Osteocyte (in vitro differentiated cells): Measurements from ENCODE around the gene LEMD1. TPM values are rescaled to one million over a fixed set of nuclear protein-coding genes. Genes with fewer than 3 reads are reported as not detected.

Source experiments
- DNase-seq: peaks from one replicate; pipeline ENCODE4 v3.0.0; 2021; ENCODE audit warnings: mixed read lengths; ENCODE audit not compliant: unreplicated experiment; ENCODE audit errors: extremely low spot score
- H3K27ac Mint-ChIP-seq: one replicate; pipeline ENCODE4 v1.8.0; 2021; ENCODE audit warnings: mild to moderate bottlenecking, mixed read lengths; ENCODE audit not compliant: unreplicated experiment
- H3K27me3 Mint-ChIP-seq: one replicate; pipeline ENCODE4 v1.8.0; 2021; ENCODE audit warnings: mixed read lengths; ENCODE audit not compliant: unreplicated experiment
- H3K36me3 Mint-ChIP-seq: one replicate; pipeline ENCODE4 v1.8.0; 2021; ENCODE audit warnings: mixed read lengths; ENCODE audit not compliant: unreplicated experiment
- H3K4me1 Mint-ChIP-seq: one replicate; pipeline ENCODE4 v1.8.0; 2021; ENCODE audit warnings: mixed read lengths; ENCODE audit not compliant: unreplicated experiment
- H3K4me3 Mint-ChIP-seq: one replicate; pipeline ENCODE4 v1.8.0; 2021; ENCODE audit warnings: mild to moderate bottlenecking, moderate library complexity, mixed read lengths; ENCODE audit not compliant: unreplicated experiment
- H3K9me3 Mint-ChIP-seq: one replicate; pipeline ENCODE4 v1.8.0; 2021; ENCODE audit warnings: mixed read lengths; ENCODE audit not compliant: unreplicated experiment
- CTCF ChIP-seq: fragments of 200-600 bp; sonication (generic); IDR thresholded peaks from 2 replicates; pipeline ENCODE4 v1.5.0; 2021; ENCODE audit warnings: antibody characterized with exemption, mild to moderate bottlenecking, moderate library complexity
- total RNA-seq: library from RNA; stranded (reverse); gene quantifications from 2 replicates; pipeline ENCODE4 v1.2.1, GENCODE V29; 2021

Gene LEMD1
- total RNA-seq, 1 donor from 2014 or later = not detected

GRCh38 chr1:205373022-205373797, 48.6 kb downstream of the LEMD1 start:
- TF ChIP-seq CTCF = no peak
- Mint-ChIP-seq H3K27me3 (peaks cover 5% of the 10 kb centered on the region), H3K4me3 (no peak overlapping the region), H3K27ac (no peak overlapping the region), H3K4me1 (peaks cover 48% of the 10 kb centered on the region), H3K36me3 (no peaks in the 10 kb centered on the region), H3K9me3 (peaks cover 5% of the 10 kb centered on the region)
- DNase-seq = no peak

- H3K4me3 Mint-ChIP-seq = no peak overlapping the region
- no peaks in the 10 kb centered on the region for H3K36me3 Mint-ChIP-seq
- no peak for TF ChIP-seq CTCF
- DNase-seq = no peak
- peaks cover 5% of the 10 kb centered on the region for H3K9me3 Mint-ChIP-seq
- peaks cover 48% of the 10 kb centered on the region for H3K4me1 Mint-ChIP-seq
- peak overlapping the region; percentile 68 for H3K27ac Mint-ChIP-seq
- peaks cover 3% of the 10 kb centered on the region for H3K27me3 Mint-ChIP-seq
These were observed 49.8 kb downstream of the LEMD1 start for GRCh38 chr1:205371871-205372660.

- no peaks in the 10 kb centered on the region for H3K36me3 Mint-ChIP-seq
These were observed 51.1 kb downstream of the LEMD1 start for GRCh38 chr1:205370780-205371179.

GRCh38 chr1:205369701-205370123, 52.1 kb downstream of the LEMD1 start:
- no peaks in the 10 kb centered on the region for H3K36me3 Mint-ChIP-seq
- H3K27me3 Mint-ChIP-seq = peaks cover 3% of the 10 kb centered on the region
- H3K27ac Mint-ChIP-seq = no peak overlapping the region
- peaks cover 5% of the 10 kb centered on the region for H3K9me3 Mint-ChIP-seq
- no peak for DNase-seq
- TF ChIP-seq CTCF = no peak
- H3K4me3 Mint-ChIP-seq = no peak overlapping the region
- H3K4me1 Mint-ChIP-seq = peaks cover 35% of the 10 kb centered on the region

More at GRCh38 chr1:205370780-205371179, 51.1 kb downstream of the LEMD1 start:
- no peak for TF ChIP-seq CTCF
- DNase-seq = no peak
- no peak overlapping the region for H3K4me3 Mint-ChIP-seq
- H3K9me3 Mint-ChIP-seq = peaks cover 5% of the 10 kb centered on the region
- no peak overlapping the region for H3K27ac Mint-ChIP-seq
- peaks cover 41% of the 10 kb centered on the region for H3K4me1 Mint-ChIP-seq
- H3K27me3 Mint-ChIP-seq = peaks cover under 1% of the 10 kb centered on the region

GRCh38 chr1:205368478-205368877, 53.4 kb downstream of the LEMD1 start:
- TF ChIP-seq CTCF = no peak
- Mint-ChIP-seq H3K9me3 (peaks cover 5% of the 10 kb centered on the region), H3K36me3 (no peaks in the 10 kb centered on the region), H3K27ac (no peak overlapping the region), H3K4me1 (peaks cover 23% of the 10 kb centered on the region), H3K4me3 (no peak overlapping the region), H3K27me3 (peaks cover 4% of the 10 kb centered on the region)
- no peak for DNase-seq
